ENCODE data around the gene SLC38A8. TPM values are rescaled to one million over a fixed set of nuclear protein-coding genes. Genes with fewer than 3 reads are reported as not detected.
A peak's percentile ranks its signal among the peaks of the same experiment; 100 is the strongest.

SLC38A8 gene
- total and polyA plus RNA-seq, 3 donors from 2014 or later, result 0.33 to 0.43 (median 0.39) TPM

- intact Hi-C loops (cut with DNase I; ENCODE audit: low total_unique reads), result no loop called here
- no peak overlapping the region for H3K4me3 ChIP-seq
- TF ChIP-seq, protein P1, sequence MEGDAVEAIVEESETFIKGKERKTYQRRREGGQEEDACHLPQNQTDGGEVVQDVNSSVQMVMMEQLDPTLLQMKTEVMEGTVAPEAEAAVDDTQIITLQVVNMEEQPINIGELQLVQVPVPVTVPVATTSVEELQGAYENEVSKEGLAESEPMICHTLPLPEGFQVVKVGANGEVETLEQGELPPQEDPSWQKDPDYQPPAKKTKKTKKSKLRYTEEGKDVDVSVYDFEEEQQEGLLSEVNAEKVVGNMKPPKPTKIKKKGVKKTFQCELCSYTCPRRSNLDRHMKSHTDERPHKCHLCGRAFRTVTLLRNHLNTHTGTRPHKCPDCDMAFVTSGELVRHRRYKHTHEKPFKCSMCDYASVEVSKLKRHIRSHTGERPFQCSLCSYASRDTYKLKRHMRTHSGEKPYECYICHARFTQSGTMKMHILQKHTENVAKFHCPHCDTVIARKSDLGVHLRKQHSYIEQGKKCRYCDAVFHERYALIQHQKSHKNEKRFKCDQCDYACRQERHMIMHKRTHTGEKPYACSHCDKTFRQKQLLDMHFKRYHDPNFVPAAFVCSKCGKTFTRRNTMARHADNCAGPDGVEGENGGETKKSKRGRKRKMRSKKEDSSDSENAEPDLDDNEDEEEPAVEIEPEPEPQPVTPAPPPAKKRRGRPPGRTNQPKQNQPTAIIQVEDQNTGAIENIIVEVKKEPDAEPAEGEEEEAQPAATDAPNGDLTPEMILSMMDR (IDR thresholded peaks at IDR 0.05), result no peak
- TF ChIP-seq POLR2A (IDR thresholded peaks at IDR 0.05), result no peak
- no peaks in the 10 kb centered on the region for H3K27me3 ChIP-seq
- no peaks in the 10 kb centered on the region for H3K4me1 ChIP-seq
- H3K36me3 ChIP-seq (ENCODE audit: low read depth, missing control alignments), result no peaks in the 10 kb centered on the region
- no peaks in the 10 kb centered on the region for H3K9me3 ChIP-seq
- WGBS, 2 donors, result 81 to 83% methylated on average over 23 to 25 of the region's 27 CpGs
- no peak for DNase-seq
- H3K27ac ChIP-seq, result no peak overlapping the region
These were observed 71.1 kb downstream of the SLC38A8 start for GRCh38 chr16:83971165-83972130.

- no peaks in the 10 kb centered on the region for H3K9me3 ChIP-seq
- intact Hi-C loops (cut with DNase I; ENCODE audit: low total_unique reads), result no loop called here
- DNase-seq, result no peak
- TF ChIP-seq, protein P1 (IDR thresholded peaks at IDR 0.05), result no peak
- TF ChIP-seq POLR2A (IDR thresholded peaks at IDR 0.05), result no peak
- no peaks in the 10 kb centered on the region for H3K4me1 ChIP-seq
- 74 to 85% methylated on average over 4 to 6 of the region's 6 CpGs for WGBS, 2 donors
- H3K4me3 ChIP-seq, result no peak overlapping the region
- H3K27me3 ChIP-seq, result no peaks in the 10 kb centered on the region
- no peak overlapping the region for H3K27ac ChIP-seq
- H3K36me3 ChIP-seq (ENCODE audit: low read depth, missing control alignments), result no peaks in the 10 kb centered on the region
These were observed 72.2 kb downstream of the SLC38A8 start for GRCh38 chr16:83970430-83970815.

DNA sequence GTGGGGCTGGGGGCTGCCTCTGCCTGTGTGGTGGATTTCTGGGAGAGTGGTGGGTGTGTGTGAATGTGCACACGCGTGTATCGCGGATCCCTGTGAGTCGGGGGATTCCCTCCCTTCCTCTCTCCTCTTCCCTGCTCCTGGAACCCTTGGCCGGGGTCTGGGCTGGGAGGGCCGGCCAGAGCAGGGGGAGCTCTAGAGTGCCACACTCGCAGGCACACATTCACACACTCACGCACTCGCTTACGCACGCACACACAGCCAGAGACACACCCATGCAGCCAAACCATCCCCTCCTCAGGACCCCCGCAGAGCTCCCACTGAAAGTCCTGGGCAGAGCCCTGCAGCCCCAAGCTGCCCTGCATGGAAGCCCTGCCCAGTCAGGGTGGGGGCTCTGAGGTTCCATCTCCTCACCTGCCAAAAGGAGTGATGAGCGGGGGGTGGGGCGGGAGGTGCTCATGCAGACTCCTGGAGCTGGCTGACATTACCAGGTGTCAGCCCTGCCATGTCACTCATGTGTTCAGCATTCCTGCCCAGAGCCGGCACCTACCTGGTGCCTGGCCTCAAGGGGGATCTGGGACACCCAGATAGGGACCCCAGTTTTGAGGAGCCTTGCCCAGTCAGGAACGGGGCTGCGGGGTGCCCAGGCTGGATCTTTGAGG lies 72.7 kb downstream of the SLC38A8 start:
- Histone ChIP-seq H3K9me3 (no peaks in the 10 kb centered on the region), H3K36me3 (ENCODE audit: low read depth, missing control alignments) (no peaks in the 10 kb centered on the region), H3K27ac (no peak overlapping the region), H3K4me1 (no peaks in the 10 kb centered on the region), H3K27me3 (no peaks in the 10 kb centered on the region), H3K4me3 (no peak overlapping the region)
- intact Hi-C loops (cut with DNase I; ENCODE audit: low total_unique reads), result loop anchor here (5.0 to 10.0 kb wide), 2 partner anchors 92 to 215 kb away; partner anchors contain the start of gene TAF1C
- 50 to 67% methylated on average over 15 to 18 of the region's 18 CpGs for WGBS, 2 donors
- DNase-seq, result no peak
- TF ChIP-seq, protein P1 (IDR thresholded peaks at IDR 0.05), result no peak
- TF ChIP-seq POLR2A (IDR thresholded peaks at IDR 0.05), result no peak

DNA sequence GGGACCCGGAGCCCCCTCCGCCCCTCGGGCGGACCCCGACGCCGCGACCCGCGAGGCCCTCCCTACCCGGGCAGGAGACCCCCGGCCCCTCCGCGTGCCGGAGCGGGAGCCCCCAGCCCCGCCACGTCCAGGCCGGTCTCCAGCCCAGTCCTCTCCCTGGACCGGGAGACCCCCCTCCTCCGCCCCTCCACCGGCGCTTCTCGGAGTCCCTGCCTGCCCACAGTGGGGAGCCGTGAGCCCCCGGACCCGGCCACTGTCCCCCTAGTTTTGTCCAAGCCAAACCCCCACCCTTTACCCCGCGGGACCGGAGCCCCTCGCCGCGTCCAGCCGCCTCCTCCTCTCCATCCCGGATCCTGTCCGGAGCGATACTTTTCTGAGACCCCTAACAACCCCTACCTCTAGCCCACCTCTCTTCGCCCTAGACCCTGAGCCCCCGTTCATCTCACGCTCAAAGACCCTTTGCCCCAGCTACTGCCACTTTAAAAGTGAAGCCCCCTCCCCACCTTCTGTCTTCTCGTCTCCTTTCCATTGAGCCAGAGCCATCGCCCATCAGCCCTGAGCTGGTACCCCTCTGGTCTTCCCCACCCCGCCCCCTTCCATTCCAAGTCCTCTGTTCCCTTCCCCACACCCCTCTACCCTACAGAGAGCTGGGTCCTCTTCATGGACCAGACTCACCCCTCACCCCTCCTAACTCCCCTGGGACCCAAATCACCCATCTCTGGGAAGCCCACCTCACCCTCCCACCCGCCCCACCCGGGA lies 73.5 kb downstream of the SLC38A8 start:
- H3K9me3 ChIP-seq, result no peaks in the 10 kb centered on the region
- no peaks in the 10 kb centered on the region for H3K27me3 ChIP-seq
- no peaks in the 10 kb centered on the region for H3K36me3 ChIP-seq (ENCODE audit: low read depth, missing control alignments)
- H3K27ac ChIP-seq, result no peak overlapping the region
- no peak for DNase-seq
- TF ChIP-seq, protein P1 (IDR thresholded peaks at IDR 0.05), result no peak
- TF ChIP-seq POLR2A (IDR thresholded peaks at IDR 0.05), result no peak
- H3K4me1 ChIP-seq, result no peaks in the 10 kb centered on the region
- 21 to 24% methylated on average over 17 to 35 of the region's 45 CpGs for WGBS, 2 donors
- peak overlapping the region in 1 of 2 donors; percentile 31 for H3K4me3 ChIP-seq
- intact Hi-C loops (cut with DNase I; ENCODE audit: low total_unique reads), result loop anchor here (5.0 to 10.0 kb wide), 2 partner anchors 93 to 216 kb away; partner anchors contain the start of gene TAF1C
